Measurements from ENCODE around the gene ZBTB11.

ZBTB11 gene

DNA sequence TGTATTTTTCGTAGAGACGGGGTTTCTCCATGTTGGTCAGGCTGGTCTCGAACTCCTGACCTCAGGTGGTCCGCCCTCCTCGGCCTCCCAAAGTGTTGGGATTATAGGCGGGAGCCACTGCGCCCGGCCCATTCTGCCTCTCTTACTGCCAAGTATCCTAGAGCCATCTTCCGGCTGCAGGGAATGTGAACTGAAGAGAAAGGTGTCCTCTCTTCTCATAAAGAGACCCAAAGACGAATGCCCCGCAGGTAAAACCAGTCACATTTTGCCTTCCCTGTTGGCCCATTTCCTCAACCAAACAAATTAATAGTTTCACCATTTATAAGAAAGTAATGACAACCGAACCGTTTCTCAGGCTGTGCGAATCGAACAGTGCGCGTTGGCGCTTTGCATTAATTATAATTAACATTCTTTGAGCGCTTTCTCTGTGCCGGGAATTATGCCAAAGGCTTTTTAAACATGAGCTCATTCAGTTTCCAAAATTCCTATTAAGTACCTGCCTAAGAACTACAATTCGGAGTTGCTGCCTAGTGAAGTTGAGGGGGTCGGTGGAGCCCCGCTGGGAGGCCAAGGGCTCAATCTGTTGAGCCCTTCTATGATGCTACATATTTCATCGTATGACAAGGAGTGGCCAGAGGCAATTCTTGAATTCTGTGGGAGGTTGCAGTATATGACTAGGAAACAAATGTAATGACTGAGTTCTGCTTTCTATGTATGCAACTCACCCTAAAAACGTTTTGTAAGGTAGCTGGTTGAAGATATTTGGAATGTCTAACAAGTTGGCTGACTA lies 10.4 kb upstream of the ZBTB11 start:
- Histone ChIP-seq H3K27me3 (ENCODE audit: insufficient read depth, poor library complexity, severe bottlenecking) (no peaks in the 10 kb centered on the region), H3K27ac (replicated peaks) (peak overlapping the region; percentile 95), H3K4me3 (replicated peaks; ENCODE audit: insufficient read depth, low read length) (peak overlapping the region; percentile 26)
- no peak for TF ChIP-seq GABPA (IDR thresholded peaks at IDR 0.05; ENCODE audit: low read depth)
- TF ChIP-seq, protein P1, sequence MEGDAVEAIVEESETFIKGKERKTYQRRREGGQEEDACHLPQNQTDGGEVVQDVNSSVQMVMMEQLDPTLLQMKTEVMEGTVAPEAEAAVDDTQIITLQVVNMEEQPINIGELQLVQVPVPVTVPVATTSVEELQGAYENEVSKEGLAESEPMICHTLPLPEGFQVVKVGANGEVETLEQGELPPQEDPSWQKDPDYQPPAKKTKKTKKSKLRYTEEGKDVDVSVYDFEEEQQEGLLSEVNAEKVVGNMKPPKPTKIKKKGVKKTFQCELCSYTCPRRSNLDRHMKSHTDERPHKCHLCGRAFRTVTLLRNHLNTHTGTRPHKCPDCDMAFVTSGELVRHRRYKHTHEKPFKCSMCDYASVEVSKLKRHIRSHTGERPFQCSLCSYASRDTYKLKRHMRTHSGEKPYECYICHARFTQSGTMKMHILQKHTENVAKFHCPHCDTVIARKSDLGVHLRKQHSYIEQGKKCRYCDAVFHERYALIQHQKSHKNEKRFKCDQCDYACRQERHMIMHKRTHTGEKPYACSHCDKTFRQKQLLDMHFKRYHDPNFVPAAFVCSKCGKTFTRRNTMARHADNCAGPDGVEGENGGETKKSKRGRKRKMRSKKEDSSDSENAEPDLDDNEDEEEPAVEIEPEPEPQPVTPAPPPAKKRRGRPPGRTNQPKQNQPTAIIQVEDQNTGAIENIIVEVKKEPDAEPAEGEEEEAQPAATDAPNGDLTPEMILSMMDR (IDR thresholded peaks at IDR 0.05; ENCODE audit: insufficient read depth, low read length): no peak
- no peak for TF ChIP-seq REST (IDR thresholded peaks at IDR 0.05; ENCODE audit: insufficient replicate concordance, low read depth)
- peak; percentile 15; the same call in 1 of the 2 replicates for TF ChIP-seq SPI1 (IDR thresholded peaks at IDR 0.05; ENCODE audit: borderline replicate concordance, low read depth)
- peak in 1 of 2 experiments; percentile 23 for DNase-seq (ENCODE audit: low read depth in 1 of 2, low spot score in 1 of 2)

GRCh38 chr3:101685870-101686307 lies 9.0 kb upstream of the ZBTB11 start:
- no peak for TF ChIP-seq REST (IDR thresholded peaks at IDR 0.05; ENCODE audit: insufficient replicate concordance, low read depth)
- TF ChIP-seq, protein P1 (IDR thresholded peaks at IDR 0.05; ENCODE audit: insufficient read depth, low read length): no peak
- TF ChIP-seq POLR2AphosphoS5 (IDR thresholded peaks at IDR 0.05; ENCODE audit: low read depth): no peak
- TF ChIP-seq SPI1 (IDR thresholded peaks at IDR 0.05; ENCODE audit: borderline replicate concordance, low read depth): no peak
- no peak for TF ChIP-seq GABPA (IDR thresholded peaks at IDR 0.05; ENCODE audit: low read depth)
- H3K4me3 ChIP-seq (replicated peaks; ENCODE audit: insufficient read depth, low read length): peak overlapping the region; percentile 62
- no peaks in the 10 kb centered on the region for H3K27me3 ChIP-seq (ENCODE audit: insufficient read depth, poor library complexity, severe bottlenecking)
- H3K27ac ChIP-seq (replicated peaks): peak overlapping the region; percentile 95
- no peak for DNase-seq (ENCODE audit: low read depth in 1 of 2, low spot score in 1 of 2)

DNA sequence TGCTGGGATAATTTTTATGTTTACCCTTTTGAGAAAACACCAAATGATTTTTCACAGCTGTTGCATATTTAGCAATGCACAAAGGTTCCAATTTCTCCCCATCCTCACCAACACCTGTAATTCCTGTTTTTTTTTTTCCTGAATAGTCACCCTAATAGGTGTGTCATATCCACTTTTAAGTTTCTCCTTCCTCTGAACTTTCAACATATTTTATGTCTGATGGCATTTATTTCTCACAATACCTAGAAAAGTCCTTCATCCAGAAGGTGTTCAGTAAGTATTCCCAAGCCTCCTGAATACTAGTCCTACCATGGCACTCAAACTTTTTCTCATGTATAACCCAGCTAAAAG lies 8.1 kb upstream of the ZBTB11 start:
- Histone ChIP-seq H3K27me3 (ENCODE audit: insufficient read depth, poor library complexity, severe bottlenecking) (no peaks in the 10 kb centered on the region), H3K27ac (replicated peaks) (peak overlapping the region; percentile 95), H3K4me3 (replicated peaks; ENCODE audit: insufficient read depth, low read length) (peak overlapping the region; percentile 62)
- TF ChIP-seq REST (IDR thresholded peaks at IDR 0.05; ENCODE audit: insufficient replicate concordance, low read depth) (no peak), GABPA (IDR thresholded peaks at IDR 0.05; ENCODE audit: low read depth) (no peak), SPI1 (IDR thresholded peaks at IDR 0.05; ENCODE audit: borderline replicate concordance, low read depth) (no peak), POLR2AphosphoS5 (IDR thresholded peaks at IDR 0.05; ENCODE audit: low read depth) (no peak)
- TF ChIP-seq, protein P1 (IDR thresholded peaks at IDR 0.05; ENCODE audit: insufficient read depth, low read length): no peak
- no peak for DNase-seq (ENCODE audit: low read depth in 1 of 2, low spot score in 1 of 2)
